Ramos (cell line): Measurements from ENCODE around the gene NCAPD3.
"Not testable (repeated sequence)": the region's sequence is repeated elsewhere in the genome, so short reads cannot be mapped to it uniquely, and the experiment has no call there.

Experiments
- in situ Hi-C: fragments of 300-500 bp; cut with MboI; formaldehyde crosslinking; loops from one replicate; pipeline ENCODE4 v1.14.3; 2022; ENCODE audit warnings: low sequenced_read_pairs; ENCODE audit not compliant: unreplicated experiment

NCAPD3 gene, protein sequence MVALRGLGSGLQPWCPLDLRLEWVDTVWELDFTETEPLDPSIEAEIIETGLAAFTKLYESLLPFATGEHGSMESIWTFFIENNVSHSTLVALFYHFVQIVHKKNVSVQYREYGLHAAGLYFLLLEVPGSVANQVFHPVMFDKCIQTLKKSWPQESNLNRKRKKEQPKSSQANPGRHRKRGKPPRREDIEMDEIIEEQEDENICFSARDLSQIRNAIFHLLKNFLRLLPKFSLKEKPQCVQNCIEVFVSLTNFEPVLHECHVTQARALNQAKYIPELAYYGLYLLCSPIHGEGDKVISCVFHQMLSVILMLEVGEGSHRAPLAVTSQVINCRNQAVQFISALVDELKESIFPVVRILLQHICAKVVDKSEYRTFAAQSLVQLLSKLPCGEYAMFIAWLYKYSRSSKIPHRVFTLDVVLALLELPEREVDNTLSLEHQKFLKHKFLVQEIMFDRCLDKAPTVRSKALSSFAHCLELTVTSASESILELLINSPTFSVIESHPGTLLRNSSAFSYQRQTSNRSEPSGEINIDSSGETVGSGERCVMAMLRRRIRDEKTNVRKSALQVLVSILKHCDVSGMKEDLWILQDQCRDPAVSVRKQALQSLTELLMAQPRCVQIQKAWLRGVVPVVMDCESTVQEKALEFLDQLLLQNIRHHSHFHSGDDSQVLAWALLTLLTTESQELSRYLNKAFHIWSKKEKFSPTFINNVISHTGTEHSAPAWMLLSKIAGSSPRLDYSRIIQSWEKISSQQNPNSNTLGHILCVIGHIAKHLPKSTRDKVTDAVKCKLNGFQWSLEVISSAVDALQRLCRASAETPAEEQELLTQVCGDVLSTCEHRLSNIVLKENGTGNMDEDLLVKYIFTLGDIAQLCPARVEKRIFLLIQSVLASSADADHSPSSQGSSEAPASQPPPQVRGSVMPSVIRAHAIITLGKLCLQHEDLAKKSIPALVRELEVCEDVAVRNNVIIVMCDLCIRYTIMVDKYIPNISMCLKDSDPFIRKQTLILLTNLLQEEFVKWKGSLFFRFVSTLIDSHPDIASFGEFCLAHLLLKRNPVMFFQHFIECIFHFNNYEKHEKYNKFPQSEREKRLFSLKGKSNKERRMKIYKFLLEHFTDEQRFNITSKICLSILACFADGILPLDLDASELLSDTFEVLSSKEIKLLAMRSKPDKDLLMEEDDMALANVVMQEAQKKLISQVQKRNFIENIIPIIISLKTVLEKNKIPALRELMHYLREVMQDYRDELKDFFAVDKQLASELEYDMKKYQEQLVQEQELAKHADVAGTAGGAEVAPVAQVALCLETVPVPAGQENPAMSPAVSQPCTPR (N-terminal part only)

DNA sequence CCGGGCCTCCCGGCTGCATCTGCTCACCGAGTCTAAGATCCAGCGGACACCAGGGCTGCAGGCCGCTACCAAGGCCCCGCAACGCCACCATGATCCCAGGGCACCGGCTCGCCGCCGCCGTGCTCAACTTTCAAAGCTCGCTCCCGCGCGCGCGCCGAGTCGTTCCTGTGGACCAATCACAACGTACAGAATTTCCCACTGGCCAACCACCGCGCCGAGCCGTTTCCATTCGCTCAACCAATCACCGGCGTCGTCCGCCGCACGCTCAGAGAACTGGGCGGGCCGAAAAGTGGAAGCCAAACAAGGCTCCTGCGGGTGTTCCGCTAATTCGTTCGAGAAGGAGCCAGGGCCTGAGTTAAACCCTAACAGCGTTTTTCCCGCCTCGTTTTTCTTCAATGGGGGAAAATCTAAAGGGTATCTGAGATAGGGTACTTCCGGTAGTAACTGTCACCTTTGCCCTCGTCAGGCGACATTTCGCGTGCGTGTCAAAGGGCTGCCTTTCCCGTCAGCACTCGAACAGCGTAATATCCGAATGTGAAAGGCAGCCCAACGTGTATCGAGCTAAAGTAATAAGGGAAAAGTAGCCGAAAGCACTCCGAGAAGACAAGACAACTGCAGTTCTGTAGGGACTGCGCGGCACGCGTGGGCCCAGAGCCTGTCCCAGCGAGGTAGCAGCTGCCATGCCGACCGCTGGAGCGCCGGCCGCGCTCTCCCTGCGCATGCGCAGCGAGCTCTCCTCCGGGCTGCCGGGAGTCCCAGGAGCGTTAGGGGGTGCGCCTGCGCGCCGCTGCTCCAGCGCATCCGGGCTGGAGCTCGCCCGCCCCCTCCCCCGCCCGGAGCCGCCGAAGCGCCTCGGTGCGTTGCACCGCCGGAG is at the start of gene NCAPD3, which contains the start of gene VPS26B:
Gene NCAPD3, minus strand, starts transcription at position 132 of the 874 bp plus-strand sequence. Its CDS starts 41 bp downstream, at position 91.
Gene VPS26B, plus strand, starts transcription at position 836 of the 874 bp plus-strand sequence. CDS start 452 bp downstream, outside the sequence.
- in situ Hi-C loops, result no loop called here

DNA sequence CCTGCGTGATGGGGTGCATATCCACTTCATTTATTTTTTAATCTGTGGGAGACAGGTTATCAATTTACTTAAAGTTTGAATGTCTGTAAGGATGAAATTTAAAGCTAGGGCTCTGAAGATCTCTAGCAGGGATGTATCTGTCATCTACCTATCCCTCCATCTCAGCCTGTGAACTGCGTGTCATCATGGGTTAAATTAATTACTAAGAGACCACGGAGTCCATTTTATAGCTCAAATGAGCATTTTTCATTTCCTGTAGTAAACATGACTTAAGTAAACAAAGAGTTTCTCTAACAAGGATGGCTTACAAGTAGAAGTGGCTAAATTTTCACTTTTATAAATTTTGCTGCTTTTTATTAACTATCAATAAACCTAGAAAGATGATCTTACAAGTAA is 49.5 kb upstream of the NCAPD3 start:
- in situ Hi-C loops, result no loop called here

DNA sequence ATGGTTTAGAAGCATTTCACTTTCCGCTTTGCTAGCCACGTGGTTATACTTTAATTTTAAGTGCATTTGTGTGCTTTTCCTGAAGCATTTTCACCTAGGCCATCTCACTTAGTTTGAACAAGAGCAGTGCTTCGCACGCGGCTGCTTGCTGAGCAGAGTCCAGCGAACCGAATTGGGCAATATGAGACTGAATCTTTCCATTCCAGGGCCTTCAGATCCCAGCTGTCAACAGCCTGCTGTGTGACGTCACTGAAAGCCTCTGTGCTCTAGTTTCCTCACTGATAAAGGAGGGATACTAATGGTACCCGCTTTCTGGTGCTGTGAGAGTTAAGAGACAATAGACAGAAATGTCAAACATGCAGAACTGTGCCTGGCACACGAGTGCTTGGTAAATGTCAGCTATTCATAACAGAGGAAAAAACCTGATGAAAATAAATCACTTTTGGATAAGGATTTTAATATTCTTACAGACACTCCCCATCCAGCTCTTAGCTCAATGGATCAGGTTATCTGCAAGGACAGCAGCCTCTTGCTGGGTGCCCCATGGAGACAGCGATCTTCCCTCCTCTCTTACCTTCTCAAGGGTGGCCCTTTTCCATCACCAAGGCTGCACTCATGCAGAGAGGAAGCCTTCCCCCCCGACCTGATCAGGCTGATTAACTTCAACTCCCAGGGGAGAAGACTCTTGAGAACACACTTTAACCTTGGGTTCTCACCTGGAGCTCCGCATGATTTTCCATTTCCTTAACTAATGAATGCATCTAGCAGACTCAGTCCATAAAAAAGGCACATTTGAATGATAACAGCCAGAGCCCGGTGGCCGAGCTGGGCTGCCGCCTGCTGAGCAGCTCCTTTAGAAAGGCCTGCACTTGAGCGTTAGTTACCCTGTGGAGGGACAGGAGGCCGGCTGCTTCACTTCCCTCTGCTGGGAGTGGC is 48.9 kb upstream of the NCAPD3 start:
- in situ Hi-C loops, result no loop called here

DNA sequence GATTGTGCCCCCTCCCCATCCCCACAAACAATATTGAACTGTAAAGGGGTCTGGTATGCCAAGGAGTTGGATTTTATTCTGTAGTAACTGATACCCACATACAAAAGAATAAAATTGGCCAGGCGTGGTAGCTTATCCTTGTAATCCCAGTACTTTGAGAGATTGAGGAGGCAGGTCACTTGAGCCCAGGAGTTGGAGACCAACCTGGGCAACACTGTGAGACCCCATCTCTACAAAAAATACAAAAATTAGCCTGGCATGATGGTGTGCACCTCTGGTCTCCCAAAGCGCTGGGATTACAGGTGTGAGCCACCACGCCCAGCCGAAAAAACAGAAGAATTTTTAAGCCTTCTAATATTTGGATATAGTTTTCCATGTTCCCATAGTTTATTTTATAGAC is 48.2 kb upstream of the NCAPD3 start:
- in situ Hi-C loops, result no loop called here

DNA sequence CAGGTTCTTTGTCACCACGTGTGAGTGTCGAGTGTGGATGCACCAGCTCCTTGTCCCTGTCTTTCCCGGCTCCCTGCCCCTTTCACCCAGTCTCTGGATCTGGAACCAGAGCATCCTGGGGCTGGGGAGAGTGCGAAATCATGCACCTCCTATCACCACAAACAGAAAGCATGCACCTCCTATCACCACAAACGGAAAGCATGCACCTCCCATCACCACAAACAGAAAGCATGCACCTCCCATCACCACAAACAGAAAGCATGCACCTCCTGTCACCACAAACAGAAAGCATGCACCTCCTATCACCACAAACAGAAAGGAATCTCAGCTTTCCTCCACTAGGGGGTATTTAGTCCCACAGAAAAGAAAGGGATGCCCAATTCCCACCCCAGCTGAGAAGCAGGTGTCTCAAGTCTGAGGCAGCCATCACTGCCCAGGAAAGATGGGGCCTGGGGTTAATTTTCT is 46.5 kb upstream of the NCAPD3 start:
- in situ Hi-C loops, result no loop called here

DNA sequence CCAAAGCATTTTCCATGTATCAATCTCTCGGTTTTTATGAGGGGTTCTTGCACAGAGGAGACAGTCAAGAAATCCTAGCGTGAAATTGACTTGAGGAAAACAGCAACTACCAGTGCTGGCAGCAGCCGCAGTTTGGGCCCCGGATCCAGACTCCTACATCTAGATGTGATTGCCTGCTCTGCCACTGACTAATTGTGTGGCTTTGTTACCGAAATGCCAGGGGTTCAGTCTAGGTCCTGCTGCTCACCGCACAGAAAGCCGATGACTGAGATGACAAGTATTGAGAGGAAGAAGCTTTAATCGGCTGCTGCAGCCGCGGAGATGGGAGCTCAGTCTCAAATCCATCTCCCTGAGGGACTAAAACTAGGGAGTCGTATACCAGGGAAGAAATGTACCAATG is 44.2 kb upstream of the NCAPD3 start:
- in situ Hi-C loops, result no loop called here

DNA sequence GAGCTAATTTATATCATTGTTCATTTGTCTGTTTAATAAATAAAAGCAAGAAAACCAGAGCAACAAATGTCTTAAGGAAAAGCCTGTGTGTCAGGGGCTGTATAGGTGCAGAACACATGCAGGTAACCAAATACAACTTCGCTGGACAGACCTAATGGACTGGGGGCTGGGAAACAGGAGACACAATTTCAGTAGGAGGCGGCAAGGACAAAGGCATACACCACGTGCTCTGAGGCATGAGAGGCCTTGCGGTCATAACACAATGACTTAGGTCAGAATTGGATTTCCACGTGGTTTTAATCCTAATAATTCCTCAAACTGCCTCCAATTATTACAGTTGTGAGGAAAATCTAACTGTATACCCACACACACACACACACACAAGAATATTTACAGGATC is 43.7 kb upstream of the NCAPD3 start:
- in situ Hi-C loops, result no loop called here

DNA sequence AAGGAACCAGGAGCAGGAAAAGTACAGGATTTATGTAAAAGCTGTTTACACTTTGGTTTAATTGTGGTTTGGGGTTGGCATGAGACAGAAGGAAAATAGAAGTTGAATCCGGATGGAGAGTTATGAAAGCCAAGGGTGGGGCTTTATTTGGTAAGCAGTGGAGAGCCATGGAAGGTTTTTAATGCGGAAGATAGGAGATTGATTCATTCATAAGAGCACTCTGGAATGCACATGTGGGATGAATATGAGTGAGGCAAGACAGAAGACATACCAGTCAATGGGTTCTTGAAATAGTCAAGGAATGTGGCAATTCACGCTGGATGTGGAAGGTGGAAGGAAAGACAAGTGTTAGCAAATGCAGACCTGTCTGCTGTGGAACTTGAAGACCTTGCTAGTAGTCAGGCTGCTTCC is 43.1 kb upstream of the NCAPD3 start:
- in situ Hi-C loops, result no loop called here

DNA sequence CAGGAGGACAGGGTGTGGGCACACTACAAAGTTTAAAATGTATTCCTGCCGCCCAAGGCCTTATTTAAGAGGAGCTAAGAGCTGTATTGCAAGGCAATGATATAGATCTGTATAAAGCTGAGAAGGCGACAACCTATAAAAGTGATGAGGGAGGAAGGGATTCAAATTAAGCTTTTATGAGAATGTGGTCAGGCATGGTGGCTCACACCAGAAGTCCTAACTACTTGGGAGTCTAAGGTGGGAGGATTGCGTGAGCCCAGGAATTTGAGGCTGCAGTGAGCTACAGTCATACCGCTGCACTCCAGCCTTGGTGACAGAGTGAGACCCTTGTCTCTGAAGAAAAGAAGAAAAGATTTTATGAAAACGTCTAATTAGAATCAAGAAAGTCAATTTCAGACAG is 42.7 kb upstream of the NCAPD3 start:
- in situ Hi-C loops, result no loop called here

DNA sequence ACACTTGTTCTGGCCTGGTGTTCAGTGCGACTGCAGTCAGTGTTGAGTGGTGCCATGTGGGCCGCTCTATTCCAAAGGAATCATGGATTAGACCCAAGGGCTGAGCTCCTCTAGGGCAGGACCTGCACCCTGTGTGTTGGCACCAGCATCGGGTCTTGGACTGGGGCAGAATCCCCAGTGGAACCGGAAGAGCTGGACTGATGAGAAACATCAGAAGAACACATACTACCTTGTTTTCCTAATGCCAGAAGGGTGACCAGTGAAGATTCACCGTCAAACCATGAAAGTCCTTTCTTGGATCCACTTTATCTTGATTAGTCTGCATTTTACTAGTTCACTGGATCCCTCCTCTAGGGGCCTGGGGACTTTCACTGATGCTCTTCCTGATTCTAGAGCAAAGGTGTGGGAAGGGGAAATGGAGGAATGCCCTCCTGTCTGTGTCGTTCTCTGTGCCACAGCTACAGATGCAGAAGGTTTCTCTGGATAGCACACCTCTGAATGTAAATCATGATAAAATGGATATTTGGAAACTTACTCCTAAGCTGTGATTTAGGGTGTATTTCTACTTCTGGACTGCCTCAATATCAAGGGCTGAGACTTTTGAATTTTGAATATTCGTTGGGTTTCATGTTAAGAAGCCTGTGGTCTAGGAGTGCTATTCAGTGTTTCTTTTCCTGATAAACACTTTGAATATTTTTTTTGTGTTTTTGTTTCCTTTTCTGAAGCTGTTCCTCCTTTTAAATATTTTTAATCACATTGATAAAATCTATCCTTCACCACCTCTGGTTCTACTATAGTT is 41.4 kb upstream of the NCAPD3 start:
- in situ Hi-C loops, result no loop called here

DNA sequence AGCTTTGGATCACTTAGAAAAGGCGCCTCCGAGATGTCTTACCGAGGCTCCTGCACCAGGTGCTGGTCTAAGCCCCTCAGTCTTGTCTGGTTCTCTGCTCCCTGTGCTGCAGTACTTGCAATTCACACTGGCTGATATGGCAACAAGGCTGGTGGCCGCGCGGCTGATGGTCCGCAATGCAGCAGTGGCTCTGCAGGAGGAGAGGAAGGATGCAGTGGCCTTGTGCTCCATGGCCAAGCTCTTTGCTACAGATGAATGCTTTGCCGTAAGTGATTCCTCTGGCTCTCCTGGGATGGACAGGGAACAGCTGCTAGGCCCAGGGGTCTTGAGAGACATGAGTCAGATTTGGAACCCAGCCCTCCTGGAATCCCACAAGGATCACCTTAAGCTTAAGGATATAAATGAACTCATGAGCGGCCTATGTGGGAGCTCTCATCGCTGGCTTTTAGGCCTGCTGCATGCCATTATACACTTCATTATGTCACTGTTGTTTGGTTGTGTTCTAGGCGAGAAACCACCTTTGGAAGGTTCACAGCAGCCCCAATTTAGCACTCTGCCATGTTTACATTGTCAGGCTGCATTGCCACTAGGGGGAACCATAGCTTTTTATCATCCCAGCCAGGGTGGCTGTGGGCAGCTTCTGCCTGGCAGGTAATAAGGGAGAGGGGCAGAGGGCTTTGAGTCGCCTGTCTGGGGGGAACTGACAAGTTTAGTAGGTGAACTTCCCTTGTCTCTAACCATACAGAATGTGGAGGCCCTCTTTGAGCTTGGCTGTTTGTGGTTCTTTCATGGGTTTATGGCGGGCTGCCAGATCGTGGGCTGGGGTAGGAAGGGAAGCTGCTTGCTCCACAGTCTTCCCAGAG is 38.1 kb upstream of the NCAPD3 start:
- in situ Hi-C loops, result no loop called here

DNA sequence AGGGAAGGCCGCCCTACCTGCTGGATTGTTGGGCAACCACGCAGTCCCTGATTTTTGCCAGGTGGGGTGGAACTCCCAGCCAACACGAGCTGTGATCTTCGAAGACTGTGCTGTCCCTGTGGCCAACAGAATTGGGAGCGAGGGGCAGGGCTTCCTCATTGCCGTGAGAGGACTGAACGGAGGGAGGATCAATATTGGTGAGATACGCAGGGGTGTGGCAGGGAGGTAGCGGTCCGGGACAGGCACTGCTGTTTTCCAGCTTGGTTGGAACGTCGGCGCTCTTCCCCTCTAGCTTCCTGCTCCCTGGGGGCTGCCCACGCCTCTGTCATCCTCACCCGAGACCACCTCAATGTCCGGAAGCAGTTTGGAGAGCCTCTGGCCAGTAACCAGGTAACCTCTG is 37.2 kb upstream of the NCAPD3 start:
- in situ Hi-C loops, result no loop called here

DNA sequence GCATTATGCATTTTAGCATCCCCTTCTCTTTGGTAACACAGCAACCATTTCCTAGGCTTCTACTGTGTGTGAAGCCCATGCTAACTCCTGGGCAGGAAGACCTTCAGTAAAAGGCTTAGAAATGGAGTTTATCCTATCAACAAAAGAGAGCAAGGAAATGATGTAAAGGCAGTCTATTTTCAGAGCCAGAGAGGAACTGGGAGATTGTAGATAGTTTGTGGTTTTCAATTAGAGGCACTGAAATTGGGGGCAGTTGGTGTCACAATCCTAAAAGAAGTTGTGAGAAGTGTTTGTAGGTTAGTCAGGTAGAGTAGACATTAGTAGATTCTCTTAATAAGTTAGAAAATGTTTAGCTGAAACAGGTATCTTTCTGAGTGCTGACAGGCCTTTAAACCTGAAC is 36.7 kb upstream of the NCAPD3 start:
- in situ Hi-C loops, result no loop called here

DNA sequence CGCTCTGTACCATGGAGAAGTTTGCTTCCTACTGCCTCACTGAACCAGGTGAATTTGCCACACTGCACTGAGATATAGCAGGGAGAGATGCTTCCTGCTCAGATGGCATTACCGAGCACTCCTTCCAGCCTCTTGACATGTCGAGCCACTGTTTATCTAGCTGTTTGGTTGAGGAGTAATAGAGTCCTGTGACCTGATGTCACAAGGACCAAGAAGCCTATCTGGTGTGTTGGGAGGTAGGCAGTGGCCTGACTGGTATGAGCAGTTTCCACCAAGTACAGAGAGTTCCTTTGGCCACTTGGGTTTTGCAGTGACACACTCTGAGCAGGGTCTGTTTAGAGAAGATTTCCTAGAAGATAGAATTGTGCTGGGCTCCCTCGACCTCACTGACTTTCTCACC is 34.8 kb upstream of the NCAPD3 start:
- in situ Hi-C loops, result no loop called here

DNA sequence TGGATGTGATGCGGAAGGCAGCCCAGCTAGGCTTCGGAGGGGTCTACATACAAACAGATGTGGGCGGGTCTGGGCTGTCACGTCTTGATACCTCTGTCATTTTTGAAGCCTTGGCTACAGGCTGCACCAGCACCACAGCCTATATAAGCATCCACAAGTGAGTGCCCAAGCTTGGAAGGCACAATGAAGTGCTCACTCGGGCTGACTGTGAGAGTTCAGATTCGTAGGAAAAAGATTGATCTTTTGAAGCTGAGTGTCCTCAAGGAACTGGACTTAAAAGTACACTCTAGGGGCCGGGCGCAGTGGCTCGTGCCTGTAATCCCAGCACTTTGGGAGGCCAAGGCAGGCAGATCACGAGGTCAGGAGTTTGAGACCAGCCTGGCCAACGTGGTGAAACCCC is 33.3 kb upstream of the NCAPD3 start:
- in situ Hi-C loops, result no loop called here

DNA sequence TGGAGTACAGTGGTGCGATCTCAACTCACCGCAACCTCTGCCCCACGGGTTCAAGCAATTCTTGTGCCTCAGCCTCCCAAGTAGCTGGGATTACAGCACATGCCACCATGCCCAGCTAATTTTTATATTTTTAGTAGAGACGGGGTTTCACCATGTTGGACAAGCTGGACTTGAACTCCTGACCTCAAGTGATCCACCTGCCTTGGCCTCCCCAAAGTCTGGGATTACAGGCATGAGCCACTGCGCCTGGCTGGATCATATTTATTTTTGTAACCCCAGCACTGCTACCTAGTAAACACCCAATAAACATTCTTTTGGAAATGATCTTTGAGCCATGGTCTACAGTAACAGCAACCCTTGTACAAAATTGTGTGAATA is 31.4 kb upstream of the NCAPD3 start:
- in situ Hi-C loops, result not testable (repeated sequence)
